ENCODE results near the gene RRP15.
A peak's percentile ranks its signal among the peaks of the same experiment; 100 is the strongest.

Gene RRP15

DNA sequence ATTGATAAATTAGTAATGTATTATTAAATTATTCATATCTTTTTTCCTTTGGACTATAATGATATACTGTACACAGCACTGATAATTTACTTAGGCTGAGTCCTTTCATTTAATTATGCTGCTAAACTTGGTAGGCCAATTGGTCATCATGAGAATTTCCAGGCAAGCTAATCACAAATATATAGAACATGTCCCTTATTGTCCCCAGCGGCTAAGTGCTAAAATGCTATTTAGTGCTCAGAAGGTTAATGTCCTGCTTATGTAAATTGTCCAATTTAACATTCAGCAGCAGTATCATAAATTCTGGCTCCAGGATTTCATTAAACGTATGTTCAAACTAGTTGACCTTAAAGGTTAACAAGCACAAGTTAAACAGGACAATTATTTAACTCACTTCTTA lies 30.0 kb upstream of the RRP15 start:
- TF ChIP-seq, protein P1, sequence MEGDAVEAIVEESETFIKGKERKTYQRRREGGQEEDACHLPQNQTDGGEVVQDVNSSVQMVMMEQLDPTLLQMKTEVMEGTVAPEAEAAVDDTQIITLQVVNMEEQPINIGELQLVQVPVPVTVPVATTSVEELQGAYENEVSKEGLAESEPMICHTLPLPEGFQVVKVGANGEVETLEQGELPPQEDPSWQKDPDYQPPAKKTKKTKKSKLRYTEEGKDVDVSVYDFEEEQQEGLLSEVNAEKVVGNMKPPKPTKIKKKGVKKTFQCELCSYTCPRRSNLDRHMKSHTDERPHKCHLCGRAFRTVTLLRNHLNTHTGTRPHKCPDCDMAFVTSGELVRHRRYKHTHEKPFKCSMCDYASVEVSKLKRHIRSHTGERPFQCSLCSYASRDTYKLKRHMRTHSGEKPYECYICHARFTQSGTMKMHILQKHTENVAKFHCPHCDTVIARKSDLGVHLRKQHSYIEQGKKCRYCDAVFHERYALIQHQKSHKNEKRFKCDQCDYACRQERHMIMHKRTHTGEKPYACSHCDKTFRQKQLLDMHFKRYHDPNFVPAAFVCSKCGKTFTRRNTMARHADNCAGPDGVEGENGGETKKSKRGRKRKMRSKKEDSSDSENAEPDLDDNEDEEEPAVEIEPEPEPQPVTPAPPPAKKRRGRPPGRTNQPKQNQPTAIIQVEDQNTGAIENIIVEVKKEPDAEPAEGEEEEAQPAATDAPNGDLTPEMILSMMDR (IDR thresholded peaks at IDR 0.05; ENCODE audit: insufficient read depth, missing control alignments) = no peak
- no peak for DNase-seq (ENCODE audit: insufficient read length, low spot score)
- peak; percentile 86 for FAIRE-seq

GRCh38 chr1:218257371-218257770 lies 27.7 kb upstream of the RRP15 start:
- no peak for DNase-seq (ENCODE audit: insufficient read length, low spot score)
- TF ChIP-seq, protein P1 (IDR thresholded peaks at IDR 0.05; ENCODE audit: insufficient read depth, missing control alignments) = no peak
- no peak for FAIRE-seq

DNA sequence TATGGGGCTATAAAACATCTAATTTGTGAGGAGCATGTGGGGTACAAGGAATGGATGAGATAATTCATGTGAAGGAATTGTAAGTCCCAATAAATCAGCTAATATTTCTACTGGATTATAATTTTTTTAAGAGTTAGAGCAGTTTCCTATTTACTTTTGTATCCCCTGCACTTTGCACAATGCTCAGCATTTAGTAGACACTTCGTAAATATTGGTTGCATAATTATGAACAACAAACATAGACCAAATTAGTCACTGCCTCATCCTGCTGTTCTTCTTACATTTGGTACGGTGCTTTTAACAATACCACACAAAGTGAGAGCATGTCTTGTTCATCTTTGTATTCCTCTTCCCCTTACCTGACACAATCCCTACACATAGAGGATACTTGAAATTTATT lies 27.1 kb upstream of the RRP15 start:
- TF ChIP-seq, protein P1 (IDR thresholded peaks at IDR 0.05; ENCODE audit: insufficient read depth, missing control alignments) = no peak
- FAIRE-seq (no peak), DNase-seq (ENCODE audit: insufficient read length, low spot score) (no peak)

GRCh38 chr1:218259339-218259738 lies 25.8 kb upstream of the RRP15 start:
- FAIRE-seq (peak; percentile 46), DNase-seq (ENCODE audit: insufficient read length, low spot score) (no peak)
- TF ChIP-seq, protein P1 (IDR thresholded peaks at IDR 0.05; ENCODE audit: insufficient read depth, missing control alignments) = no peak

- FAIRE-seq = no peak
- TF ChIP-seq, protein P1 (IDR thresholded peaks at IDR 0.05; ENCODE audit: insufficient read depth, missing control alignments) = peak; percentile 32
- DNase-seq (ENCODE audit: insufficient read length, low spot score) = no peak
Observed at GRCh38 chr1:218259800-218260199, 25.3 kb upstream of the RRP15 start.

DNA sequence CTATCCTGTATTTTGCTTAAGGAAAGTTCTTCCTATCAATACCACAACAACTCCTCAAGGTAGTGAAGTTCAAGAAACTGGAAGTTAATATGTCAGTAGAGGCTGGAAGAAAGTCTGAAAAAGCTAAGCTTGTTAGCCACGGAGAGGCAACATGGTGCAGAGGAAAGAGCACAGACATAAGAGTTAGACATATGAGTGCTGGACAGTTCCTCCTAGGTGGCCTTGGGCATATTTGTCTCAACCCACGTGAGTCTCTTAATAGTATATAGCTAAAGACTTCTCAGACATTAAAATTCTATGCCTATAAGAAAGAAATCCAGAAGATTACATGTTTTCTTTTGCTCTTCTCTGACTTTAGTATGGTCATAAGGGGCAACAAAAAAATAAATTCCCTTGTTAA lies 22.8 kb upstream of the RRP15 start:
- DNase-seq (ENCODE audit: insufficient read length, low spot score) (no peak), FAIRE-seq (no peak)
- TF ChIP-seq, protein P1 (IDR thresholded peaks at IDR 0.05; ENCODE audit: insufficient read depth, missing control alignments) = no peak

- TF ChIP-seq, protein P1 (IDR thresholded peaks at IDR 0.05; ENCODE audit: insufficient read depth, missing control alignments) = no peak
- DNase-seq (ENCODE audit: insufficient read length, low spot score) (no peak), FAIRE-seq (no peak)
Observed at GRCh38 chr1:218266356-218266755, 18.7 kb upstream of the RRP15 start.
